ENCODE measurements around the gene CENPQ.
"Not testable (repeated sequence)": the region's sequence is repeated elsewhere in the genome, so short reads cannot be mapped to it uniquely, and the experiment has no call there.

- TF ChIP-seq CTCF, POLR2A (IDR thresholded peaks at IDR 0.05): not testable (repeated sequence)
These were observed 20.2 kb downstream of the CENPQ start for GRCh38 chr6:49483380-49483779.

Data from ovary (tissue), 3 donors.